ENCODE results near the gene SLC7A5. TPM values are rescaled to one million over a fixed set of nuclear protein-coding genes. Genes with fewer than 3 reads are reported as not detected.

SLC7A5 gene
- total RNA-seq, 2 donors from 2014 or later = 50.4 to 53.9 TPM

DNA sequence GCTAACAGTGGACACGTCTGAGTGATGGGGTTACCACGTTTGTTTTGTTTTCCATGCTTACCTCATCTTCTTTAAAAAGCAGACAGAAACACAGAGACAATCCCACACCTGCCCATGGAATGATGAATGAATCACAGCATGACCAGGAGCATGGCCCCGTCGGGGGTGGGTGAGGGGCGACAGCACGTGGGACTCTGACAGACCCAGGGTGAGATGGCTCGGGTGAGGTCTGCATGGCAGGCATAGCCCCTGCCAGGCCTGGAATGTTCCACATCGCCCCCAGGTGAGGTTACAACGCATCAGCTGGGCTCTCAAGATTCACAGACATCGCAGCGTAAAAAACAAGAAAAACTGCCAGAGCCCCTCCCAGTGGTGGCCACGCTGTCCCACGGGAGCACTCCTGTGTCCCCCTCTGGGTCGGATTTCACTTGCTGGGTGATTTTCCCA is 18.1 kb downstream of the SLC7A5 start:
- H3K27ac Mint-ChIP-seq = no peak overlapping the region
- H3K27me3 Mint-ChIP-seq = no peaks in the 10 kb centered on the region
- DNase-seq = no peak
- no peaks in the 10 kb centered on the region for H3K9me3 ChIP-seq (ENCODE audit: control insufficient read depth, low read length, poor library complexity, severe bottlenecking)
- H3K4me1 Mint-ChIP-seq = peaks cover 21% of the 10 kb centered on the region
- no peak overlapping the region for H3K4me3 Mint-ChIP-seq
- ATAC-seq = no peak
- no peaks in the 10 kb centered on the region for H3K36me3 Mint-ChIP-seq (ENCODE audit: low read depth)

DNA sequence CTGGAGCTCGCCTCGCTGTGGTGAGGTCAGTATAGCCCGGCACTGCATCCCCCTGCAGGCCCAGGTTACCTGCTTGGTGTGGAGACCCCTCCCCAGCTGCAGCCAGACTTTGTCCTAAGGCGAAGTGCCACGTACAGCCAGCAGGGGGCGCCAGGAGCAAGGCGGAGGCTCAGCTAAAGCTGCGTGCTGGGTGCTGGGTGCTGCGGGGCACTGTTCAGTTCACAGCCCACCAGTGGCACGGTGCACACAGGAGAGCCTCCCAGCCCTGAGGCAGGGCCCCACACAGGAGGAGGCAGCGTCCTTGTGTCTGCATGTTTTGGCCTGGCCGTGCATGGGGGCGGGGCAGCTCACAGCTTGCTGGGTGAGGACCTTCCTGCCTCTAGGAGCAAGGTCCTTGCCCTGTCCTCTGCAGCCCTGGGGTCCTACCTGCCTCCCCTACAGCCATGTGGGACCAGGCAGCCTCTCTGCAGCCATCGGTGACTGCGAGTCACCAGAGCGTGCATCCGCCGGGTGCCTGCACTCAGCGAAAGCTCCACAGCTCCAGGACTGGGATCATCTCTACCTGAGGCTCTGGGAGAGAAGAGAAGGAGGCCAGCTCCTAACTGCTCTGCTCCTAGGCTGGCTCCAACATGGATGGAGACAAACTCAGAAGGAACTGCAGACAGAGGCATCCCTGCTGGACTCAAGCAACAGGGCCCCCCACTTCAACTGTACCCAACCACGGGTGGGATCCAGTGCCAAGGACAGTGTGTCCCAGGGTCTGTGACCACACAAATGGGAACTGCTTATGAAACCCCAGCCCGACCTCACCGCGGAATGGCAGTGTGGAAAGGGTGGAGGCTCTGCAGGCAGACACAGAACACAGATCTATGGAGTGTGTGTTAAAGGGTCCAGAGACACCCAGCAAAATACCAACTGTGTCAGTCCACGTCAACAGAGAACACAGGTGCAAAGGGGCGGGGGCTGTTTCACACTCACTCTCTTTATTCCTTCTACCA is 19.0 kb downstream of the SLC7A5 start:
- no peak overlapping the region for H3K27ac Mint-ChIP-seq
- no peaks in the 10 kb centered on the region for H3K27me3 Mint-ChIP-seq
- ATAC-seq = peak; percentile 55
- peaks cover 14% of the 10 kb centered on the region for H3K4me1 Mint-ChIP-seq
- no peaks in the 10 kb centered on the region for H3K9me3 ChIP-seq (ENCODE audit: control insufficient read depth, low read length, poor library complexity, severe bottlenecking)
- H3K36me3 Mint-ChIP-seq (ENCODE audit: low read depth) = no peaks in the 10 kb centered on the region
- H3K4me3 Mint-ChIP-seq = no peak overlapping the region
- DNase-seq = peak; percentile 64 to 75 (median 64)

DNA sequence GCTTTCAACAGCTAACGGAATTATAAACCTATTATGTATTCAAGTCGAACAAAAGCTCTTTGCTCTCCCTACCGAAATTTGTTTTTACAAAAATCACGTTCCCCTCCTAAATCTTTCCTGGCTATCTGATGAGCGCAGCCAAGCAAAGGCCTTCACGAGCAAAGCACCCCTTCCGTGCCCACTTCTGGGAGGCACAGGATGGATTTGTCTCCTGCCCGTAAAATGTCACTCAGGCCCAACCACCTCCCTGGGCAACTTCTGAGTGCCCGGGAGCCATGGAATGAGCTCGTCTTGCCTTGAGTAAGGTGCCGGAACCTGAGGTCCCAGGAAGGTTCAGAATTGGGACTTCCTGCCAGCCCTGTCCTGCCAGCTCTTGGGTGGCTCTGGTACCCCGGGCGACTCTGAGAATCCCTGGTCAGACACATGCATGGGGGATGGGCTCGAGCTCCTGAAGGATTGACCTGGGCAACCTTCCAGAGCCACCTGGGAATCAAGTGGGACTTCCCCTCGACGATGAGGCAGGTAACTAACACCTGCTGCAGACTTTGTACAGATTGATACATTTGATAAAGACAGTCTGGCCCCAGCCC is 19.8 kb downstream of the SLC7A5 start:
- Mint-ChIP-seq H3K4me3 (no peak overlapping the region), H3K4me1 (peaks cover 13% of the 10 kb centered on the region), H3K36me3 (ENCODE audit: low read depth) (no peaks in the 10 kb centered on the region), H3K27ac (no peak overlapping the region), H3K27me3 (no peaks in the 10 kb centered on the region)
- ATAC-seq (no peak), DNase-seq (no peak)
- H3K9me3 ChIP-seq (ENCODE audit: control insufficient read depth, low read length, poor library complexity, severe bottlenecking) = no peaks in the 10 kb centered on the region

DNA sequence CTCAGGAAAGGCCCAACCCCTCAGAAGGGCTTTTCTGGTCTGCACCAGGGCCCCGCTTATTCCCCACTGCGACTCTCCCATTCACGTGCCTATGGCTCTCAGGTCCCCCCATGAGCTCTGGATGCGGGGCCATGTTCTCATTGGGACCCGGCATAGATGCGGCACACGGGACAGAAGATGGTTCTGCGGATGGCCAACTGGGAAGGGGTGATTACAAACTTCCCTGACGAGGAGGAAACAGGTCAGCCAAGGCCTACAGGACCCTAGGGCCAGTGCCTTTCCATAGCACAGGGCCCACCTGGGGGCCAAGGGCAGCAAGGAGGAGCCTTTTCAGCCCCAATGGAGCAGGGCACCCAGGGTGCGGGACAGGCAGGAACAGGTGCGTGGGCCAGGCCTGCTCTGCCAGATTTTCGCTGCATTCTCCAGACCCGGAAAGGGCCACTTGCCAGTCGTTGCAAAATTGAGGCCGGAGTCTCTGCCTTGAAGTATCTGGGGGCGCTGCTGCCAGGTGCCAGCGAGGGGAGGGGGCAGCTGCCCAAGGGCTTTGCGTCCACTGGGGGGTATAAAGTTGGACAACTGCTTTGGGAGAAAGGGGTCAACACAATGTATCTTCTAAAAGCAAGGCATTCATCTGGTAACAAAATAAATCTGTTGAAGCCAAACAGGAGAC is 20.5 kb downstream of the SLC7A5 start:
- H3K27ac Mint-ChIP-seq = peak overlapping the region; percentile 6
- H3K36me3 Mint-ChIP-seq (ENCODE audit: low read depth) = no peaks in the 10 kb centered on the region
- DNase-seq (no peak), ATAC-seq (no peak)
- no peaks in the 10 kb centered on the region for H3K27me3 Mint-ChIP-seq
- H3K9me3 ChIP-seq (ENCODE audit: control insufficient read depth, low read length, poor library complexity, severe bottlenecking) = no peaks in the 10 kb centered on the region
- H3K4me3 Mint-ChIP-seq = no peak overlapping the region
- H3K4me1 Mint-ChIP-seq = peaks cover 13% of the 10 kb centered on the region

DNA sequence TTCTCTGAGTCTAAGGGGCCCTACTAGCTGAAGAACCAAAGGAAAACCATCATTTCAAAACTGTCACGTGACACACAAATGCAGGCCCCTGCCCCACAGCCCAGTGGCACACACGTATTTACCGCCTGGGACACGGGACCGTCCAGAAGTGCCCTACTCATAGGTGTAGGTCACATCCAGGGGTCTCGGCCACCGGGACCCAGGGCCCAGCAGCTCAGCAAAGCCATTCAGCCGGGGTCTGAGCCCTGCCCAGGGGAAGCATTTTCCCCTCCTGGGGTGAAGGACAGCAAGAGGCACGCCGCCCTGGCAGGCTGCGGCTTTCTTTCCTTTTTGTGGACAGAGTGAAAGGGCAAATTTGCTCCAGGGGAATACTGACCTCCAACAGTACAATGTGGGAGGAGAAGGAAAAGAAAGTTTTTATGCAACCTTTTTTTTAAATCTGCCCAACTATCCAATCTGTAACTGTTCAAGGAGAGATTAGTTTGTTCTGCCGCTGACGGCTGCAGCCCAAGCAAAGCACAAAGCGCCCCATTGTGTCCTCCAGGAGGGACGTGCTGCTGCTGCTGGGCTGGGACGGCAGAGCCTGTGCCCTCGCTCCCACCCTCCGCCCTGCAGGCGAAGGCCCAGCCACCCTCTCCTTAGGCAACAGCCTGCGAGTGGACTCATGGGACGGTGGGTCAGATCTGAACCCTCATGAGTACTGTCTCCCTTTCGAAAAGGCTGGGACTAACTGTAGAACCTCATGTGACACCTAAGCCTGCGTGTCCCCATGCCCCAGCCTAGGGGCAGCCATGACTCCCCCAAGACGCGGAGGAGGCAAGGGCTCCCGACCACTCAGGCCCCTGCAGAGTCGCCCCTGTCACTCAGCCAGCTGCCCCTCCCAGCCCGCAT is 21.3 kb downstream of the SLC7A5 start:
- DNase-seq (no peak), ATAC-seq (no peak)
- Mint-ChIP-seq H3K4me3 (no peak overlapping the region), H3K27me3 (no peaks in the 10 kb centered on the region), H3K27ac (peak overlapping the region; percentile 6), H3K36me3 (ENCODE audit: low read depth) (no peaks in the 10 kb centered on the region), H3K4me1 (peaks cover 9% of the 10 kb centered on the region)
- H3K9me3 ChIP-seq (ENCODE audit: control insufficient read depth, low read length, poor library complexity, severe bottlenecking) = no peaks in the 10 kb centered on the region

DNA sequence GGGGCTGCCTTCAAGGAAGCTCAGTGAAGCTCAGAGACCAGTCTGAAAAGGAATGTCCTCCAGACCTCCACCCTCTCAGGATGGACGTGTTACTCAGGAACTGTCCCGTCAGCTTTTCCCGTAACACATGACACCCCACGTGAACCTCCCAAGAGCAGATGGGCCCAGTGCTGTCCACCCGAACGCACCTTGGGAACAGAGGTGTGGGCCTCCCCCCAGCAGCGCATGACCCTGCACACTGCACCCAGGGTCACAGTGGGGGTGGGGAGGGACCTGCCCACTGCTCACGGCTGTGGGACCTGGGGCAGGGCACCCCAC is 21.9 kb downstream of the SLC7A5 start:
- no peaks in the 10 kb centered on the region for H3K9me3 ChIP-seq (ENCODE audit: control insufficient read depth, low read length, poor library complexity, severe bottlenecking)
- H3K27me3 Mint-ChIP-seq = no peaks in the 10 kb centered on the region
- no peak overlapping the region for H3K27ac Mint-ChIP-seq
- H3K4me3 Mint-ChIP-seq = no peak overlapping the region
- H3K4me1 Mint-ChIP-seq = peaks cover 6% of the 10 kb centered on the region
- ATAC-seq (no peak), DNase-seq (no peak)
- no peaks in the 10 kb centered on the region for H3K36me3 Mint-ChIP-seq (ENCODE audit: low read depth)

DNA sequence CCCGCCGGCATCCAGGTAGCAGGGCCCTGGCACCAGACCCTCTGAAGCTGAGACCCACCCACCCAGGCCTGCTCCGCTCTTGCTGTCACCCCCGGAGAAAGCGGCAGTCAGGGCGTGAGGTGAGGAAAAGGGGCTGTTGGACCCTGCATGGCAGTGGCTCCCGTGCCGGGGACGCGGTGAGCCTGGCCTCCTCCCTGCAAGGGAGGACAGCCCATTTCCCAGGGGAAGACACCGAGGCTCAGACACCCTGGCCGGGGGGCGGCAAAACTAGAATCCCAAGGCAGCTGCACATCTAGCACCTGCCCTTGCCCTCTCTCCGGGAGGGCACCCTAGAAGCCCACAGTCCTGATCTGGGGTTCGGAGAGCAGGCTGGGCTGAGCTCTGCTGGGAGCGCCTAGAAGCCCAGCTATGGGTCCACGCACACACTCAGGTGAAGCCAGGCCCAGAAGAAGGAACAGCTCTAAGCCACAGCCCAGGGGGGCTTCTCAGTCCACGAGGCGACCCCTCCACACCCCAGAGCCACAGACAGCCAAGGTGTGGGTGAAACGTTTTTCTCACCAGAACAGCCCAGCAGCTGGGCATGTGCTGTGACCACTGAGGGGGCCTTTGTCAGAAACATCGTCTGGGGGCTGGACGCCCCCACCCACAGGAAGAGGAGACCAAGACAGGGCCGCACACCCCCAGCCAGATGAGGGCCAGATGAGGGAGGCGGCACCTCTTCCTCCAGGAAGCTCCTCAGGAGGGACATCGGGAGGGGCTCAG is 22.4 kb downstream of the SLC7A5 start:
- DNase-seq = no peak
- no peaks in the 10 kb centered on the region for H3K9me3 ChIP-seq (ENCODE audit: control insufficient read depth, low read length, poor library complexity, severe bottlenecking)
- no peak overlapping the region for H3K4me3 Mint-ChIP-seq
- no peak overlapping the region for H3K27ac Mint-ChIP-seq
- peaks cover 6% of the 10 kb centered on the region for H3K4me1 Mint-ChIP-seq
- H3K27me3 Mint-ChIP-seq = no peaks in the 10 kb centered on the region
- ATAC-seq = no peak
- H3K36me3 Mint-ChIP-seq (ENCODE audit: low read depth) = no peaks in the 10 kb centered on the region

DNA sequence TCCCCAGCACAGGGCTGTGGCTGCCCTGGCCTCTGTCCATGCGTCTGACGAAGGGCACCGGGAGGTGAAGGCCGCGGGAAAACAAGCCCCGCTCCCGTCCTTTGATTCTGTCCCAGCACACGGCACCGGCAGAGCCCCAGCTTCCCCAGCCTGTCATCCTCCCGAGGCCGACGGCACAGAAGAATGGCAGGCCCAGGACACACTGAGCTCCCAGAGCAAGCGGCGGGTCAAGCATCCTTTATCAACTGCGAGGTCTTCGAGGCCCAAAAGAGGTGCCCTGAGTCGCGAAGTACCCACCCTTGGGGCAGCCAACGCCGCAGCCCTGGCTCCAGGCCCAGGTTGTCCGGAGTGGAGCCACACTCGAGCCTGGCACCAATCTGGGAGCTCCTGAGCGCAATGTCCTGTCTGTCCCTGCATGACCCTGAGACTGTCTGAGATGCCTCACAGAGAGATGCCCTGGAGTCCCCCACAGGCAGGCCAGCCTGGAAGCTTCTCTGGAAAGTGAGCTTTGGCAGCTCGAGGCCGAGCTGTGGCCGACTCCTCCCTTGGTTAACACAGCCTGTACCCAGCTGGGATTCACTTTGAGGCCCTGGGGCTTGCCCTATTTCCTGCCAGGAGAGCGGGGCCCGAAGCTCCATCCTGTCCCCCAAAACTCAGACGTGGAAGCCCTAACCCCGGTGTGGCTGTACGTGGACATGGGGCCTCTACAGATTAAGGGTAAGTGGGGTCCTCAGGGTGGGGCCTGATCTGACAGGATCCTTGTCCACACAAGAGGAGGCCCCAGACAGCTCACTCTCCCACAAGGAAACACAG is 23.3 kb downstream of the SLC7A5 start:
- no peaks in the 10 kb centered on the region for H3K27me3 Mint-ChIP-seq
- no peak overlapping the region for H3K27ac Mint-ChIP-seq
- peaks cover 6% of the 10 kb centered on the region for H3K4me1 Mint-ChIP-seq
- ATAC-seq = no peak
- H3K9me3 ChIP-seq (ENCODE audit: control insufficient read depth, low read length, poor library complexity, severe bottlenecking) = no peaks in the 10 kb centered on the region
- no peak overlapping the region for H3K4me3 Mint-ChIP-seq
- no peak for DNase-seq
- H3K36me3 Mint-ChIP-seq (ENCODE audit: low read depth) = no peaks in the 10 kb centered on the region

DNA sequence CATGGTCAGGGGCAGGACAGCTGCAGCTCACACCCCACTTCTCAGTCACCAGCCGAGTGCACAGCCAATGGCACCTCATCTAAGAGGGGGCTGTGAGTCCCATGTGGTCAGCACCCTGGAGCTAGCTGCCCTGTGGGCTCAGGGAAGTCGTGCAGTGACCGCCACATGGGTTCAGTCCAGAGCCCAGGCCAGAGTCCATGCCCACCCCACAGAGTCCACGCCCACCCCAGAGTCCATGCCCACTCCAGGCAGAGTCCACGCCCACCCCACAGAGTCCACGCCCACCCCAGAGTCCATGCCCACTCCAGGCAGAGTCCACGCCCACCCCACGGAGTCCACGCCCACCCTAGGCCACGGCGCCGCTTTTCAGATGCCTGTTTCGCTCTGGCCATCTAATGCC is 24.1 kb downstream of the SLC7A5 start:
- Mint-ChIP-seq H3K27me3 (no peaks in the 10 kb centered on the region), H3K4me1 (peaks cover 6% of the 10 kb centered on the region), H3K27ac (no peak overlapping the region), H3K36me3 (ENCODE audit: low read depth) (no peaks in the 10 kb centered on the region), H3K4me3 (no peak overlapping the region)
- no peak for DNase-seq
- no peak for ATAC-seq
- no peaks in the 10 kb centered on the region for H3K9me3 ChIP-seq (ENCODE audit: control insufficient read depth, low read length, poor library complexity, severe bottlenecking)

DNA sequence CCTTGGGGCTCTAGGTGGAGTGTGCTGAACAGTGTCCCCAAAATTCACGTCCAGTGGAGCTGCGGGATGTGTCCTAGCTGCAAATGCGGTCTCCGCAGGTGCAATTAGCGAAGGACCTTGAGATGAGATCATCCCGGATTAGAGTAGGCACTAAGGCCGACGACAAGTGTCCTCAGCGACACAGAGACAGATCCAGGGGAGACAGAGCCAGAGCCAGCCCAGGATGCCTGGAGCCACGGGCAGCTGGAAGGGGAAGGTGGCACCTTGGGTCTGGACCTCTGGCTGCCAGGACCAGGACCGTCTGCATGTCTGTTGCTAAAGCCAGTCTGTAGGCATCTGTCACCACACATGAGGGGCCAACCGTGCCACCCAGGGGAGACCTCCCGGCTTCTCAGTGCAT is 24.5 kb downstream of the SLC7A5 start:
- Mint-ChIP-seq H3K27ac (no peak overlapping the region), H3K4me3 (no peak overlapping the region), H3K4me1 (peaks cover 6% of the 10 kb centered on the region), H3K36me3 (ENCODE audit: low read depth) (no peaks in the 10 kb centered on the region), H3K27me3 (no peaks in the 10 kb centered on the region)
- ATAC-seq (no peak), DNase-seq (no peak)
- no peaks in the 10 kb centered on the region for H3K9me3 ChIP-seq (ENCODE audit: control insufficient read depth, low read length, poor library complexity, severe bottlenecking)

DNA sequence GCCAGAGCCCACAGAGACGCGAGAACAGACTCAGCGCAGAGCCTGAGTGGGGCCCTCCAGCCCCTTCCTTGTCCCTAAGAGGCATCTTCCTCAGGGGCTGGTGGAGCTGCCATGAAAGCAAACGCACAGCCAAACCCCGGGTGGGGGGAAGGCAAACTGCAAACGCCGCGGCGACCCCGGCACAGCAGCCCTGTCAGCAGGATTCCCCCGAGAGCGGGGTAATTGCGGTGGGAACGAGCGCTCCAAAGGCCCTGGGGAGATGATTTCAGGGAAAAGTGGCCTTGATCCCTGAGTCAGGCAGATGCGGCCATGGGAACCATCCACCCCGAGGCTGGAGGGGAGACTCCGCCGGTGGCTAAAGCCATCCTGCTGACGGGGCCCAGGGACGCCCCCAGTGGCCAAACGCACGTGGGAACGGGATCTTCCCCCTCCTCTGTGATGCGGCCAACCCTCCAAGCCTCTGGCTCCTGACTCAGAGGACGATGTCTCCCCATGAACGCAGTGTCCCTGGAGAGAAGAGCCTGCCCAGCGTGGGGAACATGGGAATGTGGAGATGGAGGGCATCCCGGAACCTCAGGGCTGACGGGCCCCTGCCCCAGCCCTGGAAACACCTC is 25.1 kb downstream of the SLC7A5 start:
- ATAC-seq (no peak), DNase-seq (no peak)
- peaks cover 6% of the 10 kb centered on the region for H3K4me1 Mint-ChIP-seq
- H3K27me3 Mint-ChIP-seq = no peaks in the 10 kb centered on the region
- H3K36me3 Mint-ChIP-seq (ENCODE audit: low read depth) = no peaks in the 10 kb centered on the region
- no peaks in the 10 kb centered on the region for H3K9me3 ChIP-seq (ENCODE audit: control insufficient read depth, low read length, poor library complexity, severe bottlenecking)
- H3K27ac Mint-ChIP-seq = no peak overlapping the region
- no peak overlapping the region for H3K4me3 Mint-ChIP-seq
